H1 (cell line): Measurements from ENCODE around the gene DISC1. TPM values are rescaled to one million over a fixed set of nuclear protein-coding genes. Genes with fewer than 3 reads are reported as not detected.

Experiments
- CTCF ChIA-PET: fragments of 300-600 bp; sonication (Branson Sonifier 250); formaldehyde crosslinking; loops from one replicate; lab custom pipeline; 2021; ENCODE audit not compliant: partially characterized antibody; lab: Charles Lee
- POLR2A ChIA-PET: fragments of 300-600 bp; sonication (Branson Sonifier 250); formaldehyde crosslinking; loops from one replicate; lab custom pipeline; 2021; ENCODE audit warnings: inconsistent platforms; ENCODE audit not compliant: partially characterized antibody; lab: Charles Lee
- DNase-seq, 2 experiments: peaks; one replicate each; pipeline versions ENCODE4 v3.0.0 to v3.0.0-alpha.2; 2010 to 2022; ENCODE audit warnings: low spot score in 2 of 2, low read depth in 1 of 2, mixed read lengths in 1 of 2
- FAIRE-seq: peaks from 2 replicates; lab custom pipeline; 2011; peaks lifted over from hg19 to GRCh38; lab: Jason Lieb, UNC
- H2AFZ ChIP-seq: 2 replicates; pipeline ENCODE4 v1.8.1; 2012; ENCODE audit warnings: low read length, inconsistent platforms
- H2AK5ac ChIP-seq: 2 replicates; pipeline ENCODE4 v1.6.1; 2013; ENCODE audit warnings: low read depth, low read length
- H2BK120ac ChIP-seq: replicated peaks from 2 replicates; pipeline ENCODE3; 2013; ENCODE audit warnings: low read depth, low read length, inconsistent platforms
- H2BK12ac ChIP-seq: 2 replicates; pipeline ENCODE4 v1.6.1; 2013; ENCODE audit warnings: low read depth, low read length
- H2BK15ac ChIP-seq: 2 replicates; pipeline ENCODE4 v1.6.1; 2013; ENCODE audit warnings: low read length
- H2BK20ac ChIP-seq: 2 replicates; pipeline ENCODE4 v1.6.1; 2013; ENCODE audit warnings: low read length
- H2BK5ac ChIP-seq: 2 replicates; pipeline ENCODE4 v1.6.1; 2013; ENCODE audit warnings: low read depth, low read length
- H3K14ac ChIP-seq: 2 replicates; pipeline ENCODE4 v1.6.1; 2013; ENCODE audit warnings: inconsistent platforms; ENCODE audit not compliant: insufficient read length
- H3K18ac ChIP-seq: 2 replicates; pipeline ENCODE4 v1.6.1; 2013; ENCODE audit warnings: low read length; ENCODE audit errors: extremely low read depth
- H3K23ac ChIP-seq: 2 replicates; pipeline ENCODE4 v1.6.1; 2013; ENCODE audit warnings: inconsistent platforms; ENCODE audit not compliant: insufficient read length
- H3K23me2 ChIP-seq: 2 replicates; pipeline ENCODE4 v1.6.1; 2013; ENCODE audit warnings: low read depth, low read length
- H3K27ac ChIP-seq: 2 replicates; pipeline ENCODE4 v1.6.1; 2011; ENCODE audit warnings: low read depth, low read length, inconsistent platforms
- H3K27me3 ChIP-seq, 4 experiments: replicated peaks in 1 of 4; 1 replicate in 1 of 4; 2 replicates in 3 of 4; pipeline versions ENCODE4 v1.6.1 to v1.8.1; 2011 to 2013; ENCODE audit warnings: low read length in 3 of 4, mild to moderate bottlenecking in 3 of 4, inconsistent platforms in 2 of 4, mixed read lengths in 2 of 4, moderate library complexity in 1 of 4; ENCODE audit not compliant: control insufficient read depth in 3 of 4, insufficient read depth in 3 of 4; ENCODE audit errors: extremely low read depth in 1 of 4
- H3K36me3 ChIP-seq, 4 experiments: 2 replicates each; pipeline versions ENCODE4 v1.6.1 to v1.8.1; 2011 to 2013; ENCODE audit warnings: mild to moderate bottlenecking in 4 of 4, low read length in 3 of 4, moderate library complexity in 2 of 4, control low read depth in 1 of 4, inconsistent platforms in 1 of 4; ENCODE audit not compliant: insufficient read depth in 4 of 4, control insufficient read depth in 2 of 4
- H3K4ac ChIP-seq: replicated peaks from 2 replicates; pipeline ENCODE3; 2013; ENCODE audit warnings: low read length, low read depth, mixed read lengths, inconsistent platforms; ENCODE audit not compliant: insufficient read length
- H3K4me1 ChIP-seq, 4 experiments: replicated peaks in 1 of 4; 1 replicate in 1 of 4; 2 replicates in 3 of 4; pipeline versions ENCODE4 v1.6.1 to v1.8.1; 2011 to 2013; ENCODE audit warnings: low read length in 3 of 4, inconsistent platforms in 2 of 4, mixed read lengths in 1 of 4; ENCODE audit not compliant: insufficient read depth in 4 of 4, control insufficient read depth in 3 of 4
- H3K4me2 ChIP-seq, 2 experiments: 2 replicates each; pipeline versions ENCODE4 v1.6.1 to v1.8.1; 2011 to 2013; ENCODE audit warnings: low read depth in 2 of 2, low read length in 2 of 2, control low read depth in 1 of 2, inconsistent platforms in 1 of 2, mild to moderate bottlenecking in 1 of 2; ENCODE audit not compliant: insufficient read depth in 1 of 2
- H3K4me3 ChIP-seq, 4 experiments: fragments of 200-600, 300-600 bp in 1 of 4; sonication (generic), shearing (Covaris generic), sonication (Bioruptor Twin) in 1 of 4; 2 replicates each; pipeline versions ENCODE4 v1.5.1 to v1.8.1; 2011 to 2016; ENCODE audit warnings: low read length in 4 of 4, low read depth in 3 of 4, control low read depth in 2 of 4, inconsistent platforms in 2 of 4, mild to moderate bottlenecking in 2 of 4, mixed read lengths in 1 of 4, moderate library complexity in 1 of 4; ENCODE audit not compliant: insufficient read depth in 2 of 4; ENCODE audit errors: extremely low read depth in 1 of 4
- H3K56ac ChIP-seq: replicated peaks from 2 replicates; pipeline ENCODE3; 2013; ENCODE audit warnings: low read depth, mild to moderate bottlenecking, mixed read lengths, low read length, inconsistent platforms; ENCODE audit not compliant: insufficient read length
- H3K79me1 ChIP-seq: 2 replicates; pipeline ENCODE4 v1.6.1; 2013; ENCODE audit warnings: low read depth, low read length, control low read depth
- H3K79me2 ChIP-seq, 2 experiments: 2 replicates each; pipeline versions ENCODE4 v1.6.1 to v1.8.1; 2012 to 2013; ENCODE audit warnings: low read length in 2 of 2, mild to moderate bottlenecking in 2 of 2, inconsistent platforms in 1 of 2; ENCODE audit not compliant: insufficient read depth in 2 of 2, control insufficient read depth in 1 of 2
- H3K9ac ChIP-seq, 4 experiments: replicated peaks in 1 of 4; 1 replicate in 1 of 4; 2 replicates in 3 of 4; pipeline versions ENCODE4 v1.6.1 to v1.8.1; 2011 to 2013; ENCODE audit warnings: low read depth in 3 of 4, low read length in 3 of 4, control low read depth in 2 of 4, mild to moderate bottlenecking in 2 of 4, moderate library complexity in 2 of 4, inconsistent platforms in 1 of 4; ENCODE audit errors: extremely low read depth in 1 of 4
- H3K9me3 ChIP-seq, 2 experiments: 2 replicates each; pipeline versions ENCODE4 v1.6.1 to v1.8.1; 2012 to 2013; ENCODE audit warnings: mild to moderate bottlenecking in 2 of 2, moderate library complexity in 2 of 2, control low read depth in 1 of 2, inconsistent platforms in 1 of 2, low read depth in 1 of 2, low read length in 1 of 2, mixed read lengths in 1 of 2; ENCODE audit not compliant: insufficient read depth in 2 of 2
- H4K20me1 ChIP-seq, 2 experiments: replicated peaks in 1 of 2; 2 replicates each; pipeline versions ENCODE3 to v1.8.1; 2011 to 2013; ENCODE audit warnings: inconsistent platforms in 2 of 2, low read length in 2 of 2, mild to moderate bottlenecking in 1 of 2; ENCODE audit not compliant: insufficient read depth in 2 of 2, control insufficient read depth in 1 of 2
- H4K5ac ChIP-seq: 2 replicates; pipeline ENCODE4 v1.6.1; 2013; ENCODE audit warnings: low read length, low read depth, mixed read lengths, inconsistent platforms; ENCODE audit not compliant: insufficient read length
- H4K8ac ChIP-seq: 2 replicates; pipeline ENCODE4 v1.8.0; 2013; ENCODE audit warnings: mild to moderate bottlenecking, moderate library complexity, low read length, inconsistent platforms; ENCODE audit not compliant: insufficient read depth; ENCODE audit errors: extremely low read depth
- H4K91ac ChIP-seq: replicated peaks from 2 replicates; pipeline ENCODE3; 2013; ENCODE audit warnings: low read length, mixed read lengths, inconsistent platforms; ENCODE audit not compliant: insufficient read length
- CBX5 ChIP-seq: fragments of 300-800, 300-1000 bp; sonication (generic); IDR thresholded peaks from 2 replicates; pipeline ENCODE4 v1.7.1; 2016; ENCODE audit warnings: antibody characterized with exemption, low read length, low read depth
- EP300 ChIP-seq, 2 experiments: IDR thresholded peaks; 1 replicate in 1 of 2; 2 replicates in 1 of 2; pipeline ENCODE4 v1.6.1; 2011 to 2012; ENCODE audit warnings: low read depth in 2 of 2, low read length in 2 of 2, mild to moderate bottlenecking in 2 of 2, borderline replicate concordance in 1 of 2, inconsistent platforms in 1 of 2, moderate library complexity in 1 of 2
- FOSL1 ChIP-seq: IDR thresholded peaks from 2 replicates; pipeline ENCODE4 v1.6.1; 2011; ENCODE audit warnings: mild to moderate bottlenecking, low read depth, low read length, moderate library complexity; ENCODE audit not compliant: insufficient read depth
- GABPA ChIP-seq: IDR thresholded peaks from 2 replicates; pipeline ENCODE4 v1.6.1; 2011; ENCODE audit warnings: mild to moderate bottlenecking, low read length, moderate library complexity, borderline replicate concordance; ENCODE audit not compliant: insufficient read depth
- MAX ChIP-seq: IDR thresholded peaks from 2 replicates; pipeline ENCODE4 v1.6.1; 2012; ENCODE audit warnings: inconsistent platforms
- RFX5 ChIP-seq: IDR thresholded peaks from 2 replicates; pipeline ENCODE4 v1.6.1; 2011; ENCODE audit warnings: low read depth, low read length, improper control_type of control experiment, borderline replicate concordance
- RNF2 ChIP-seq: fragments of 200-900, 300-1000 bp; sonication (generic); IDR thresholded peaks from 2 replicates; pipeline ENCODE4 v1.7.1; 2016; ENCODE audit warnings: borderline replicate concordance, low read depth, mild to moderate bottlenecking, antibody characterized with exemption, low read length; ENCODE audit not compliant: poor library complexity, severe bottlenecking; ENCODE audit errors: missing control alignments
- WGBS, 2 experiments: shearing (Covaris generic) in 1 of 2; methylation state at CpG; one replicate each; pipeline versions ENCODE4 v1.1.6 to v1.1.7; 2013 to 2015; ENCODE audit warnings: low lambda C conversion rate in 2 of 2, mixed read lengths in 2 of 2, inconsistent platforms in 1 of 2, low coverage in 1 of 2, missing lambda C conversion rate in 1 of 2; ENCODE audit not compliant: insufficient replicate concordance in 2 of 2, insufficient coverage in 1 of 2, insufficient read length in 1 of 2; ENCODE audit errors: extremely low coverage in 1 of 2, missing lambda C conversion rate in 1 of 2; 5-methylcytosine and 5-hydroxymethylcytosine counted together
- polyA plus RNA-seq, 7 experiments: library from polyadenylated mRNA; depleted of rRNA in 3 of 7; stranded (reverse) in 5 of 7; unstranded in 2 of 7; fragments of >200 nt in 5 of 7; fragments of 200-250 nt in 2 of 7; gene quantifications; 1 replicate in 5 of 7; 2 replicates in 1 of 7; 4 replicates in 1 of 7; pipeline versions ENCODE4 v1.2.1 to v1.2.3, GENCODE V29; 2011 to 2013; ENCODE audit warnings: missing spikeins in 2 of 7, mixed read lengths in 2 of 7
- total RNA-seq: library from RNA; stranded (reverse); fragmentation: NEBNext Ultra II Directional; extraction: Animal tissue kit (Norgen Biotek cat#: 25700); gene quantifications from 2 replicates; pipeline ENCODE4 v1.2.1, GENCODE V29; 2021

The DISC1 gene
- total and polyA plus RNA-seq, 2 of the 8 experiments (the other 6 are each of a cell fraction or from before 2014, with no cell fraction given): 1.1 to 3.5 TPM

DNA sequence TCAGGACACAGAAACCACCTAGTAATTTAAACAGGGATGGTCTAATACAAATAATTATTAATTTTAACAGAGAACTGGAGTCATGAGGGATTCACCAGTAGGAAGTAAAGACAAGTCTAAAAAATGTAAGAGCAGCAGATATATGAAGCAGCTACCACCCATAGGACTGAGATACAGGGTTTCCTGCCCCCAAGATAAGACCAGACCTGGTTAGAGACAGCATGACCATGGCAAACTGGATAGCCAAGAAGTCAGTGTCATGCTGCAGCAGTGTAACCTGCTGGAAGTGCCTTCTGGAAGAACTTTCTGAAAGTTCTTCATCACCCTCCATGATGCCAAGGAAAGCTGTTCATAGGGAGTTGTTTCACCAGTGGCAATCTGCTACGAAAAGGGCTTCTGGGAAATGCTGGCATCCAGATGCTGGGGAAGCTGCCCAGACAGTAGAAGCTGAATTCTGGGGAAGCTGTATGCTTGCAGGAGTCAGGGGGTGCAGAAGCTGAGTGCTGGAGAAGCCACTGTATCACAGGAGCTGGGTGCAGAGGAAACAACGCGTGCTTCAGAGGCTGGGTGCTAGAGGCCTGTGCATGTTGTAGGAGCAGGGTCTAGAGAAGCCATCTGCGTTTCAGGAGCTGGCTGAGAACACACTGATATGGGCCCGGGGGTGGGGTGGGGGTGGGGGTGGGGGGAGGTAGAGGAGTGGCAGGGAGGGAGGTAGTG, 356.4 kb downstream of the DISC1 start:
- Histone ChIP-seq H4K8ac (no peak overlapping the region; the same call in 1 of the 2 replicates), H2BK20ac (no peak overlapping the region; the same call in 1 of the 2 replicates), H2BK15ac (peak overlapping the region; percentile 88), H3K79me2 (no peaks in the 10 kb centered on the region), H2AFZ (0 out of 2 replicates have a peak overlapping the region, but pooled peaks have one; percentile 72), H4K91ac (no peak overlapping the region), H3K27ac (no peak overlapping the region), H4K20me1 (no peaks in the 10 kb centered on the region), H3K27me3 (no peaks in the 10 kb centered on the region), H3K23ac (no peak overlapping the region), H3K79me1 (no peaks in the 10 kb centered on the region), H3K4me1 (peaks cover 0 to 6% (median 2%) of the 10 kb centered on the region in 4 experiments; a peak in 4 of 7 replicates), H3K23me2 (no peaks in the 10 kb centered on the region), H3K9ac (no peak overlapping the region), H3K4me2 (no peak overlapping the region), H3K9me3 (no peaks in the 10 kb centered on the region), H2AK5ac (no peak overlapping the region), H2BK120ac (no peak overlapping the region), H3K18ac (peak overlapping the region; percentile 64; the same call in 1 of the 2 replicates), H3K36me3 (no peaks in the 10 kb centered on the region), H4K5ac (no peak overlapping the region), H3K14ac (no peak overlapping the region), H3K4me3 (no peak overlapping the region), H2BK5ac (no peak overlapping the region), H2BK12ac (no peak overlapping the region), H3K56ac (no peak overlapping the region), H3K4ac (no peak overlapping the region)
- DNase-seq: no peak
- FAIRE-seq: no peak
- 81% methylated on average over 5 of the region's 5 CpGs; no CpG with 5 or more reads in 1 of the 2 experiments for WGBS, 2 experiments
- TF ChIP-seq RNF2 (no peak), GABPA (no peak), RFX5 (no peak), MAX (no peak), CBX5 (no peak), EP300 (IDR thresholded peaks at IDR 0.05; ENCODE audit: borderline replicate concordance in 1 of 2, low read depth in 2 of 2, low read length in 2 of 2) (no peak), FOSL1 (no peak)
- POLR2A ChIA-PET: interaction anchor here (0.8 to 1.4 kb wide), 2 partner anchors 11 to 32 kb away, joined by 3 read pairs; no protein-coding TSS in a partner anchor
- CTCF ChIA-PET: interaction anchor here (0.5 to 3.0 kb wide), 23 partner anchors 8 to 455 kb away, joined by 3 to 19 read pairs (median 4); no protein-coding TSS in a partner anchor
